ENCODE results near the gene BRMS1. TPM values are rescaled to one million over a fixed set of nuclear protein-coding genes. Genes with fewer than 3 reads are reported as not detected.

BRMS1 gene
- total and polyA plus RNA-seq, 10 of the 15 experiments (the other 5 are each of a cell fraction or from before 2014, with no cell fraction given): 2.1 to 85.3 (median 48.5) TPM

- Histone ChIP-seq H3K36me3 (ENCODE audit: control insufficient read depth in 2 of 2, insufficient read depth in 2 of 2, low read length in 1 of 2) (peaks cover 0 to 6% of the 10 kb centered on the region in 2 experiments; a peak in 3 of 4 replicates), H3K9me3 (replicated peaks; ENCODE audit: control insufficient read depth, insufficient read depth, low read length) (no peaks in the 10 kb centered on the region), H4K20me1 (ENCODE audit: control insufficient read depth, insufficient read depth) (no peaks in the 10 kb centered on the region), H3K4me1 (ENCODE audit: control insufficient read depth, insufficient read depth, low read length) (peaks cover 21% of the 10 kb centered on the region), H3K79me2 (ENCODE audit: control insufficient read depth, insufficient read depth, low read length) (no peaks in the 10 kb centered on the region), H2AFZ (ENCODE audit: control insufficient read depth, low read depth, low read length) (no peak overlapping the region), H3K27me3 (replicated peaks in 1 of 2; ENCODE audit: control insufficient read depth in 2 of 2, insufficient read depth in 2 of 2, low read length in 1 of 2) (no peaks in the 10 kb centered on the region), H3K27ac (ENCODE audit: control insufficient read depth, insufficient read depth) (no peak overlapping the region), H3K9ac (ENCODE audit: control insufficient read depth, insufficient read depth, low read length) (no peak overlapping the region), H3K4me3 (no peak overlapping the region), H3K4me2 (ENCODE audit: control insufficient read depth, insufficient read depth) (no peak overlapping the region)
- intact Hi-C loops (cut with micrococcal nuclease; ENCODE audit: unreplicated experiment) (no loop called here), in situ Hi-C loops (cut with MboI) (no loop called here)
- no peak for DNase-seq (ENCODE audit: low read depth, low spot score)
- no peak for TF ChIP-seq ZNF217 (IDR thresholded peaks at IDR 0.05)
- no peak for TF ChIP-seq MEF2A (IDR thresholded peaks at IDR 0.05; ENCODE audit: insufficient read depth, low read depth, low read length)
- no peak for TF ChIP-seq EP300 (IDR thresholded peaks at IDR 0.05; ENCODE audit: borderline replicate concordance in 1 of 2, control insufficient read depth in 1 of 2, low read depth in 2 of 2, low read length in 2 of 2)
- TF ChIP-seq ZNF687 (IDR thresholded peaks at IDR 0.05): no peak
- TF ChIP-seq JUNB (IDR thresholded peaks at IDR 0.05): no peak
- TF ChIP-seq RB1 (IDR thresholded peaks at IDR 0.05; ENCODE audit: borderline replicate concordance): no peak
- no peak for TF ChIP-seq MEF2B (IDR thresholded peaks at IDR 0.05; ENCODE audit: partially characterized antibody, poor library complexity, severe bottlenecking)
- no peak for TF ChIP-seq CHD2 (IDR thresholded peaks at IDR 0.05; ENCODE audit: borderline replicate concordance, low read depth, low read length)
- no peak for TF ChIP-seq BHLHE40 (IDR thresholded peaks at IDR 0.05; ENCODE audit: borderline replicate concordance in 1 of 2, low read depth in 2 of 2, low read length in 1 of 2)
- no peak for TF ChIP-seq NR2C1 (IDR thresholded peaks at IDR 0.05)
- TF ChIP-seq CREB1 (IDR thresholded peaks at IDR 0.05; ENCODE audit: low read depth): no peak
- TF ChIP-seq BCL11A (IDR thresholded peaks at IDR 0.05; ENCODE audit: low read depth, low read length): no peak
- no peak for TF ChIP-seq SPI1 (IDR thresholded peaks at IDR 0.05; ENCODE audit: borderline replicate concordance, insufficient read depth, low read depth, low read length)
- TF ChIP-seq ZBTB33 (IDR thresholded peaks at IDR 0.05): no peak
- no peak for TF ChIP-seq CHD1 (IDR thresholded peaks at IDR 0.05; ENCODE audit: low read depth, low read length)
- no peak for TF ChIP-seq BACH1 (IDR thresholded peaks at IDR 0.05; ENCODE audit: borderline replicate concordance)
- no peak for TF ChIP-seq NFXL1 (IDR thresholded peaks at IDR 0.05; ENCODE audit: borderline replicate concordance)
- TF ChIP-seq SREBF1 (IDR thresholded peaks at IDR 0.05; ENCODE audit: low read length): no peak
- BruUV-seq (replicated peaks): no TSS peak
- 75% methylated on average over 27 of the region's 29 CpGs for WGBS (ENCODE audit: insufficient coverage, insufficient replicate concordance, low lambda C conversion rate, missing lambda C conversion rate)
- no peak for FAIRE-seq
- POLR2A ChIA-PET: interaction anchor here (0.8 to 2.3 kb wide), 2 partner anchors 11 to 45 kb away, joined by 3 to 16 read pairs; partner anchors contain the start of genes BRMS1 and YIF1A
- CTCF ChIA-PET: interaction anchor here (1.3 to 5.7 kb wide), 4 partner anchors 22 to 52 kb away, joined by 3 to 96 read pairs (median 28); no protein-coding TSS in a partner anchor
- SMC1A ChIA-PET (ENCODE audit: uncharacterized antibody, unreplicated experiment): interaction anchor here (1.6 kb wide), 1 partner anchor 52 kb away, joined by 5 read pairs; no protein-coding TSS in a partner anchor
- RAD21 ChIA-PET (ENCODE audit: unreplicated experiment): interaction anchor here (1.7 to 3.6 kb wide), 2 partner anchors 22 to 52 kb away, joined by 8 to 49 read pairs; no protein-coding TSS in a partner anchor
- no peak for ATAC-seq
These were observed 10.9 kb downstream of the BRMS1 start for GRCh38 chr11:66333896-66334604.

Data from GM12878 (cell line).